ENCODE measurements around the gene HPSE2. TPM values are rescaled to one million over a fixed set of nuclear protein-coding genes. Genes with fewer than 3 reads are reported as not detected.

Gene HPSE2
- total and polyA plus RNA-seq, 2 of the 8 experiments (the other 6 are each of a cell fraction or from before 2014, with no cell fraction given) = 0.41 to 0.58 TPM

DNA sequence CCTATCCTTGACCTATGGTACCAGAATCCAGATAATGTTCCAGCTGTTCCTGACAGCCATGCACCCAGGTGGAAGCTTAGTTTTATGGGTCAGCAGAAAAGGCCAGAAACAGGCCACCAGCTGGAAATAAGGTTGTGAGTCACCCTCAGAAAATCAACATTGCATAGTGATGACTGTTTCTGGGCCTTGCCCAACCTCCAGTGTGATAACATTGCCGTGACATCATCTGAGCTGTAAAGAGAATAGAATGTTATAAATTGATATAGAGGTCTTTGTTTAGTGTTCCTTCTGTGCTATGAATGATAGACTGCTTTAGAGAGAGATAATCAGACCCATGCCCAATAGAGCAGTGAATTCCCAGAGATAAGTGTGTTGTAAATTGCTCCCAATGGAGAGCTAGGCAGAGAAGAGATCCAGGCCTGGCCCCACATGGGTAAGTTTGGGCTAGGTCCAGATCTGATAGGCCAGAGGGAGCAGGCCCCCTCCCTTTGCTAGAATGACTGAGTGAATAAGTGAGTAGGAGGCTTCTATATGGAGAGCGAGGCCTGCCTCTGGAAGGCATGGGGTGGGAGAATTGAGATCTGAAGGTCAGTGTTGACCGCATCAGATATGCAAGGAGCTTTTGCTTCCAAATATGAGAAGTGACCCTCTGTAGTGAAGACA is 774.7 kb downstream of the HPSE2 start:
- H3K79me2 ChIP-seq (ENCODE audit: control insufficient read depth in 1 of 2, insufficient read depth in 2 of 2, low read length in 2 of 2) = no peaks in the 10 kb centered on the region
- H2BK5ac ChIP-seq (ENCODE audit: low read depth, low read length) = no peak overlapping the region
- H3K56ac ChIP-seq (replicated peaks; ENCODE audit: insufficient read length, low read depth, low read length) = no peak overlapping the region
- no peaks in the 10 kb centered on the region for H3K27me3 ChIP-seq (replicated peaks in 1 of 4; ENCODE audit: control insufficient read depth in 3 of 4, extremely low read depth in 1 of 4, insufficient read depth in 3 of 4, low read length in 3 of 4)
- no peak overlapping the region for H4K91ac ChIP-seq (replicated peaks; ENCODE audit: insufficient read length, low read length)
- no peaks in the 10 kb centered on the region; the same call in 1 of the 2 replicates for H3K23me2 ChIP-seq (ENCODE audit: low read depth, low read length)
- H2BK15ac ChIP-seq (ENCODE audit: low read length) = no peak overlapping the region
- H3K4me2 ChIP-seq (ENCODE audit: insufficient read depth in 1 of 2, low read depth in 2 of 2, low read length in 2 of 2) = no peak overlapping the region
- DNase-seq (ENCODE audit: low read depth in 1 of 2, low spot score in 2 of 2) = no peak
- H2AK5ac ChIP-seq (ENCODE audit: low read depth, low read length) = no peak overlapping the region
- H4K5ac ChIP-seq (ENCODE audit: insufficient read length, low read depth, low read length) = no peak overlapping the region
- no peak overlapping the region for H2BK20ac ChIP-seq (ENCODE audit: low read length)
- H3K23ac ChIP-seq (ENCODE audit: insufficient read length) = no peak overlapping the region
- FAIRE-seq = no peak
- no peaks in the 10 kb centered on the region for H3K9me3 ChIP-seq (ENCODE audit: insufficient read depth in 2 of 2, low read depth in 1 of 2, low read length in 1 of 2)
- H2BK120ac ChIP-seq (replicated peaks; ENCODE audit: low read depth, low read length) = no peak overlapping the region
- H2BK12ac ChIP-seq (ENCODE audit: low read depth, low read length) = no peak overlapping the region
- TF ChIP-seq RBBP5 (IDR thresholded peaks at IDR 0.05; ENCODE audit: borderline replicate concordance, low read depth, low read length) = no peak
- TF ChIP-seq, protein P1, sequence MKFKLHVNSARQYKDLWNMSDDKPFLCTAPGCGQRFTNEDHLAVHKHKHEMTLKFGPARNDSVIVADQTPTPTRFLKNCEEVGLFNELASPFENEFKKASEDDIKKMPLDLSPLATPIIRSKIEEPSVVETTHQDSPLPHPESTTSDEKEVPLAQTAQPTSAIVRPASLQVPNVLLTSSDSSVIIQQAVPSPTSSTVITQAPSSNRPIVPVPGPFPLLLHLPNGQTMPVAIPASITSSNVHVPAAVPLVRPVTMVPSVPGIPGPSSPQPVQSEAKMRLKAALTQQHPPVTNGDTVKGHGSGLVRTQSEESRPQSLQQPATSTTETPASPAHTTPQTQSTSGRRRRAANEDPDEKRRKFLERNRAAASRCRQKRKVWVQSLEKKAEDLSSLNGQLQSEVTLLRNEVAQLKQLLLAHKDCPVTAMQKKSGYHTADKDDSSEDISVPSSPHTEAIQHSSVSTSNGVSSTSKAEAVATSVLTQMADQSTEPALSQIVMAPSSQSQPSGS (IDR thresholded peaks at IDR 0.05; ENCODE audit: low read length) = no peak
- TF ChIP-seq KDM1A (IDR thresholded peaks at IDR 0.05; ENCODE audit: borderline replicate concordance, low read length) = no peak
- no peak for TF ChIP-seq YY1 (IDR thresholded peaks at IDR 0.05; ENCODE audit: low read depth, low read length)
- TF ChIP-seq SIX5 (IDR thresholded peaks at IDR 0.05; ENCODE audit: low read depth, low read length) = no peak
- 79% methylated on average over 3 of the region's 3 CpGs; no CpG with 5 or more reads in 1 of the 2 experiments for WGBS, 2 experiments (ENCODE audit: extremely low coverage in 1 of 2, insufficient coverage in 1 of 2, insufficient read length in 1 of 2, insufficient replicate concordance in 2 of 2, low coverage in 1 of 2, low lambda C conversion rate in 2 of 2, missing lambda C conversion rate in 1 of 2)
- H2AFZ ChIP-seq (ENCODE audit: low read length) = no peak overlapping the region
- H3K14ac ChIP-seq (ENCODE audit: insufficient read length) = no peak overlapping the region
- H3K79me1 ChIP-seq (ENCODE audit: low read depth, low read length) = no peaks in the 10 kb centered on the region
- H4K8ac ChIP-seq (ENCODE audit: extremely low read depth, insufficient read depth, low read length) = no peak overlapping the region
- H3K27ac ChIP-seq (ENCODE audit: low read depth, low read length) = no peak overlapping the region
- H3K9ac ChIP-seq (replicated peaks in 1 of 4; ENCODE audit: extremely low read depth in 1 of 4, low read depth in 3 of 4, low read length in 3 of 4) = no peak overlapping the region
- H4K20me1 ChIP-seq (replicated peaks in 1 of 2; ENCODE audit: control insufficient read depth in 1 of 2, insufficient read depth in 2 of 2, low read length in 2 of 2) = no peaks in the 10 kb centered on the region
- no peaks in the 10 kb centered on the region for H3K36me3 ChIP-seq (ENCODE audit: control insufficient read depth in 2 of 4, insufficient read depth in 4 of 4, low read length in 3 of 4)
- no peak overlapping the region for H3K4me3 ChIP-seq (ENCODE audit: extremely low read depth in 1 of 4, insufficient read depth in 2 of 4, low read depth in 3 of 4, low read length in 4 of 4)
- ChIA-PET POLR2A (ENCODE audit: partially characterized antibody) (no interaction called here), CTCF (ENCODE audit: partially characterized antibody) (interaction anchor here (1.2 kb wide), 2 partner anchors 8 to 287 kb away, joined by 3 to 4 read pairs; no protein-coding TSS in a partner anchor)
- H3K4me1 ChIP-seq (replicated peaks in 1 of 4; ENCODE audit: control insufficient read depth in 3 of 4, insufficient read depth in 4 of 4, low read length in 3 of 4) = peaks cover 5 to 12% (median 7%) of the 10 kb centered on the region in 4 experiments
- no peak overlapping the region for H3K18ac ChIP-seq (ENCODE audit: extremely low read depth, low read length)
- no peak overlapping the region for H3K4ac ChIP-seq (replicated peaks; ENCODE audit: insufficient read length, low read depth, low read length)

Measured in H1 (cell line).